Activated naive CD8-positive, alpha-beta T cell treated with anti-CD3 and anti-CD28 coated beads, Interleukin-2, amount 10 ng/mL, durations not matched to agents 7 days and 5 days (primary cell): ENCODE data around the gene ITIH3. TPM values are rescaled to one million over a fixed set of nuclear protein-coding genes. Genes with fewer than 3 reads are reported as not detected.
"Not testable (repeated sequence)": the region's sequence is repeated elsewhere in the genome, so short reads cannot be mapped to it uniquely, and the experiment has no call there.

Source experiments
- ATAC-seq: fragments of 150-1000 bp; cut with Tn5 transposase; one replicate; pipeline ENCODE4 v1.10.0; 2021; ENCODE audit warnings: low read depth, moderate library complexity
- POLR2A ChIA-PET: fragments of 350-600 bp; sonication (Branson Sonifier 250); formaldehyde crosslinking; loops from one replicate; lab custom pipeline; 2021; ENCODE audit warnings: antibody characterized with exemption; lab: Charles Lee
- DNase-seq: peaks from one replicate; pipeline ENCODE4 v3.0.0; 2021
- H3K27ac Mint-ChIP-seq: one replicate; pipeline ENCODE4 v1.8.0; 2022; ENCODE audit warnings: mild to moderate bottlenecking, mixed read lengths
- H3K27me3 Mint-ChIP-seq: one replicate; pipeline ENCODE4 v1.8.0; 2022; ENCODE audit warnings: mild to moderate bottlenecking, moderate library complexity, mixed read lengths
- H3K36me3 Mint-ChIP-seq: one replicate; pipeline ENCODE4 v1.8.0; 2021; ENCODE audit warnings: mild to moderate bottlenecking, mixed read lengths
- H3K4me1 Mint-ChIP-seq: one replicate; pipeline ENCODE4 v1.8.0; 2021; ENCODE audit warnings: mixed read lengths
- H3K4me3 Mint-ChIP-seq: one replicate; pipeline ENCODE4 v1.8.0; 2022; ENCODE audit warnings: mild to moderate bottlenecking, moderate library complexity, mixed read lengths
- H3K9me3 Mint-ChIP-seq: one replicate; pipeline ENCODE4 v1.8.0; 2021; ENCODE audit warnings: mixed read lengths
- total RNA-seq, 2 experiments: library from RNA; stranded (reverse); gene quantifications; one replicate each; pipeline ENCODE4 v1.2.3, GENCODE V29; 2021

The ITIH3 gene
- total RNA-seq, 2 experiments from 2014 or later: not detected

- Mint-ChIP-seq H3K9me3 (no peaks in the 10 kb centered on the region), H3K36me3 (no peaks in the 10 kb centered on the region), H3K27me3 (peaks cover 5% of the 10 kb centered on the region), H3K4me1 (peaks cover 14% of the 10 kb centered on the region), H3K27ac (no peak overlapping the region), H3K4me3 (no peak overlapping the region)
- no peak for ATAC-seq
- DNase-seq: no peak
- POLR2A ChIA-PET: no interaction called here
Observed at GRCh38 chr3:52774901-52775864, 19.4 kb upstream of the ITIH3 start.

DNA sequence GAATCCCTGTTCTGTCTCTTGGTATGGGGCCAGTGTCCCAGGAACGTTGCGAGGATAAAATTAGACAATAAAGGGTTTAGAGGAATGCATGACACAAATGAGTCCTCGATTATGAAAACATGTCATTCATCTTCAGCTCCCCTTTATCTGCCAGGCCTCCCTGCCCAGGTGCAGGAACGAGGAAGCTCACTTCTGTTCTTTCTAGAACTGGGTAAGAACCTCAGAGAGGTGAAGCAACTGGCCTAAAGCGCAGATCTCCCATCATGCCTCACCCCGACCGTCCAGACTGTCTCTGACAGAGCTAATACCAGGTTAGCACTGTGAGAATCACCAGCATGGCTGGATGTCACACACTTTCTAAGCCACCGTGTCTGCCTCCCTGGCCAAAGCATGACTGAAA is 18.7 kb upstream of the ITIH3 start:
- no peak for ATAC-seq
- no peaks in the 10 kb centered on the region for H3K9me3 Mint-ChIP-seq
- no peak overlapping the region for H3K27ac Mint-ChIP-seq
- peaks cover 14% of the 10 kb centered on the region for H3K4me1 Mint-ChIP-seq
- no peak overlapping the region for H3K4me3 Mint-ChIP-seq
- POLR2A ChIA-PET: no interaction called here
- DNase-seq: no peak
- no peaks in the 10 kb centered on the region for H3K36me3 Mint-ChIP-seq
- H3K27me3 Mint-ChIP-seq: peaks cover 5% of the 10 kb centered on the region

- DNase-seq, H3K9me3 Mint-ChIP-seq, H3K4me3 Mint-ChIP-seq, POLR2A ChIA-PET, H3K27ac Mint-ChIP-seq, H3K27me3 Mint-ChIP-seq, ATAC-seq, H3K4me1 Mint-ChIP-seq, H3K36me3 Mint-ChIP-seq: not testable (repeated sequence)
Observed at GRCh38 chr3:52776486-52776885, 18.1 kb upstream of the ITIH3 start.

GRCh38 chr3:52777127-52777958 is 17.3 kb upstream of the ITIH3 start, which contains the start of gene ITIH1:
Gene ITIH1 (plus strand): TSS chr3:52777599. CDS start chr3:52777616, 17 bp downstream.
- POLR2A ChIA-PET: no interaction called here
- Mint-ChIP-seq H3K27ac (no peak within 1 kb of the TSS), H3K9me3 (no peaks in the 10 kb centered on the region), H3K4me3 (no peak within 1 kb of the TSS), H3K36me3 (no peaks in the 10 kb centered on the region), H3K4me1 (peaks cover 6% of the 10 kb centered on the region), H3K27me3 (peaks cover 13% of the 10 kb centered on the region)
- DNase-seq (no peak), ATAC-seq (no peak)

- H3K9me3 Mint-ChIP-seq: no peaks in the 10 kb centered on the region
- peaks cover 6% of the 10 kb centered on the region for H3K4me1 Mint-ChIP-seq
- H3K4me3 Mint-ChIP-seq: no peak overlapping the region
- DNase-seq (peak; percentile 22), ATAC-seq (no peak)
- H3K36me3 Mint-ChIP-seq: no peaks in the 10 kb centered on the region
- no peak overlapping the region for H3K27ac Mint-ChIP-seq
- H3K27me3 Mint-ChIP-seq: peaks cover 13% of the 10 kb centered on the region
- POLR2A ChIA-PET: no interaction called here
Observed at GRCh38 chr3:52777959-52778805, 16.4 kb upstream of the ITIH3 start.

DNA sequence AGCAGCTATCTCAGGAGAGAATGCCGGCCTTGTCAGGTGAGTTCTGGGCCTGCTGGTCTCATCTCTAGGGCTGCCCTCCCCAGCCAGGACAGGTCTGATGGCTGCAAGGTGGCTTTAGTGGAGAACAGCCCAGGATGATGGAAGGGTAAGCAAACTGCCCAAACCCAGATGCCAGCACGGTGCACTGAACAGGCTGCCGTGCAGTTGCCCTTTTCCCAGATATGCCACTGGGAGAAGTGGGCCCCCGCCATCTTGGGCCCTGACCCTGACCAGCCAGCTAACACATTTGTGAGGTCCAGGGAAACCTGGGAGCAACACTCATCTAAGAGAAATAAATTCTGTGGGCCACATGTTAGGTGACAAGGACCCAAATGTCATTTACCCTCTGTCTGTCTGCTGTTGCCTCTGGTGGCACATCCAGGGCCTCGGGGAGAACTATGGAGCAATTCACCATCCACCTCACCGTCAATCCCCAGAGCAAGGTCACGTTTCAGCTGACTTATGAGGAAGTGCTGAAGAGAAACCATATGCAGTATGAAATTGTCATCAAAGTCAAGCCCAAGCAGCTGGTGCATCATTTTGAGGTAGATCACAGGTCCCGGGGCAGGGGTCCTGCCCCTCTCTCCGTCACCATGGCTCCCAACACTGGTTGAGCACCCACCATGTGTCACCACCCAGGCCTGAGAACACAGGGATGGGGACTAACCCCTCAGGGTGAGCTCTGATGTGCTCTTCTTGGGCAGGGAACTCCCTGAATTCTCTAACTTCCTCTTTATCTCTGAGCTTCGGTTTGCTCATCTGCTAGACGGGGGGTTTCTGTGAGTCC is 15.4 kb upstream of the ITIH3 start:
- DNase-seq (peak; percentile 11), ATAC-seq (no peak)
- Mint-ChIP-seq H3K9me3 (no peaks in the 10 kb centered on the region), H3K36me3 (no peaks in the 10 kb centered on the region), H3K27ac (no peak overlapping the region), H3K4me1 (peaks cover 6% of the 10 kb centered on the region), H3K4me3 (no peak overlapping the region), H3K27me3 (peaks cover 13% of the 10 kb centered on the region)
- POLR2A ChIA-PET: interaction anchor here (1.0 kb wide), 1 partner anchor 8 kb away, joined by 4 read pairs; the partner anchor contains the start of gene NEK4

DNA sequence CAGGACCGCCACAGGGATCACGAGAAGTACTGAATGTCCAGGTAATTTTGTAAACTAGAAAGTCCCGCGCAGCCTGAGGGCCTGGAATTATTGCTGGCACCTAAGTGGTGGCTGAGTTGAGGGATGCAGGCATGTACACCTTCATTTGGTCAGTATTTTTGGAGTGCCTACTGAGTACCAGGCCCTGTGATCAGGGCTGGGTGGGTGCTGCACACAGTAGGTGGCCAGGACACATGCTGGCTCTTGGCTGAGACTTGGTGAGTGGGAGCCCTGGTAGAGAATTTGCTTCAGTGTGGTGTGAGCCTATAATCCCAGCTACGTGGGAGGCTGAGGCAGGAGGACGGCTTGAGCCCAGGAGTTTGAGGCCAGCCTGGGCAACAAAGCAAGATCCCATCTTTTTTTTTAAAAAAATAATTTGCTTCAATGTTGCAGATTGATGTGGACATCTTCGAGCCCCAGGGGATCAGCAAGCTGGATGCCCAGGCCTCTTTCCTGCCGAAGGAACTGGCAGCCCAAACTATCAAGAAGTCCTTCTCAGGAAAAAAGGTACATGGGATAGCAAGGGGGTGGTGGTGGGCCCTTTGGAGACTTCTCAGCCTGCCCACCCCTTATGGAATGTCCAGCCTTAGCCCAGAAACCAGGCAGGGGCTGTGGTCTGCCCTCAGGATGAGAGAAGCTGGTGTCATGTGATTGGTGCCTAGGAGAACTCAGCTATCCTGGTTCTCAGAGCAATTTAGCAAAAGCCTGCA is 14.6 kb upstream of the ITIH3 start:
- POLR2A ChIA-PET: interaction anchor here (1.0 kb wide), 1 partner anchor 9 kb away, joined by 4 read pairs; the partner anchor contains the start of gene NEK4

DNA sequence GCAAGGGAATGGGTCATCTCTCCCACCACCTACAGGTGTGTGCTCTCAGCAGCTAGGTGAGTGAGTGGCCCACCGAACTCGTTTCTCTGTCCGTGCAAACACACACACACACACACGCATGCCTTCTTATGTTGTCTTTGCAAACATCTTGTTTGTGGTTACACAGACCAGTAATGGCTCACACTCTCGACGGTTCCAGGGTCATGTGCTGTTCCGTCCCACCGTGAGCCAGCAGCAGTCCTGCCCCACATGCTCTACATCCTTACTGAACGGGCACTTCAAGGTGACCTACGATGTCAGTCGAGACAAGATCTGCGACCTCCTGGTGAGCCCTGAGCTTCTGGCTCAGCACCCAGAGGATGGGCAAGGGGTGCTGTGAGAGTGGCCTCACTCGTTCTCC is 12.9 kb upstream of the ITIH3 start:
- no peak for ATAC-seq
- H3K9me3 Mint-ChIP-seq: no peaks in the 10 kb centered on the region
- H3K4me3 Mint-ChIP-seq: no peak overlapping the region
- H3K27me3 Mint-ChIP-seq: peaks cover 13% of the 10 kb centered on the region
- DNase-seq: peak; percentile 18
- H3K27ac Mint-ChIP-seq: no peak overlapping the region
- peaks cover 3% of the 10 kb centered on the region for H3K4me1 Mint-ChIP-seq
- H3K36me3 Mint-ChIP-seq: no peaks in the 10 kb centered on the region
- POLR2A ChIA-PET: no interaction called here

More for the DNA sequence above, 14.6 kb upstream of the ITIH3 start:
- Mint-ChIP-seq H3K9me3 (no peaks in the 10 kb centered on the region), H3K4me3 (no peak overlapping the region), H3K4me1 (peaks cover 3% of the 10 kb centered on the region), H3K27ac (no peak overlapping the region), H3K27me3 (peaks cover 11% of the 10 kb centered on the region), H3K36me3 (no peaks in the 10 kb centered on the region)
- ATAC-seq (no peak), DNase-seq (peak; percentile 17)

GRCh38 chr3:52782412-52783210 is 12.0 kb upstream of the ITIH3 start:
- DNase-seq (no peak), ATAC-seq (no peak)
- Mint-ChIP-seq H3K9me3 (no peaks in the 10 kb centered on the region), H3K27me3 (peaks cover 13% of the 10 kb centered on the region), H3K4me3 (no peak overlapping the region), H3K36me3 (no peaks in the 10 kb centered on the region), H3K4me1 (peaks cover 3% of the 10 kb centered on the region), H3K27ac (no peak overlapping the region)
- POLR2A ChIA-PET: interaction anchor here (0.6 kb wide), 1 partner anchor 91 kb away, joined by 5 read pairs; no protein-coding TSS in a partner anchor

DNA sequence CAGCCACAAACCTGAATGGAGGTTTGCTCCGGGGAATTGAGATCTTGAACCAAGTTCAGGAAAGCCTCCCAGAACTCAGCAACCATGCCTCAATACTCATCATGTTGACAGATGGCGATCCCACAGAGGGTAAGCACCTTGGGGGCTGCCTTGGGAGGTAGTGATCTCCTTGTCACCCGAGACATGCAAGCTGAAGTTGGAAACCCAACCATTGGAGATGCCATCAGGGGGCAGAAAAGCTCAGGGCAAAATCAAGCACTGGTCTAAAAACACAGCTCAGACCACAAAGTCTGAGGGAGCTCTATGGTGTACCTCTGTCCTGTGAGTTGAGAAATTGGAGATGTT is 11.4 kb upstream of the ITIH3 start:
- Mint-ChIP-seq H3K27me3 (peaks cover 13% of the 10 kb centered on the region), H3K36me3 (no peaks in the 10 kb centered on the region), H3K4me3 (no peak overlapping the region), H3K4me1 (peaks cover 1% of the 10 kb centered on the region), H3K27ac (no peak overlapping the region), H3K9me3 (no peaks in the 10 kb centered on the region)
- DNase-seq (peak; percentile 21), ATAC-seq (no peak)
- POLR2A ChIA-PET: no interaction called here

DNA sequence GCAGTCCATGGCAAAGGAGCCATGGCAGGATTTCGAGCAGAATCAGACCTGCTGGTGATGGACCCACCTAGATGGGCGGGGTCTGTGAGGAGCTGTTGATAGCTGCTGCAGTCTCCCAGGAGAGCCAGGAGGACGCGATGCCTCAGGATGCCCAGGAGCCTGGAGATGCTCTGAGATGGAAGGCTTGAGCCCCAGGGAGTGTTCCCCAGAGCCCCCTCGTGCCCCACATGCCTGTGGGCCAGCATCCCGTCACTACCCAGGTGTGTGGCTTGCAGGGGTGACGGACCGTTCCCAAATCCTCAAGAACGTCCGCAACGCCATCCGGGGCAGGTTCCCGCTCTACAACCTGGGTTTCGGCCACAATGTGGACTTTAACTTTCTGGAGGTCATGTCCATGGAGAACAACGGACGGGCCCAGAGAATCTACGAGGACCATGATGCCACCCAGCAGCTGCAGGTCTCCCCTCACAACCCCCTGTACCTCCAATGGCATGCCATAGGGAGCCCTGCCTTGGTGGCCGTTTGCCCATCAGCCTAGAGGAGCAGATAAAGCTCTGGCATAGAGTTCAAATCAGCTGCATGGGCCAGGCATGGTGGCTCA is 10.5 kb upstream of the ITIH3 start:
- POLR2A ChIA-PET: no interaction called here
- Mint-ChIP-seq H3K27me3 (peaks cover 12% of the 10 kb centered on the region), H3K9me3 (no peaks in the 10 kb centered on the region), H3K4me3 (no peak overlapping the region), H3K27ac (no peak overlapping the region), H3K4me1 (no peaks in the 10 kb centered on the region), H3K36me3 (no peaks in the 10 kb centered on the region)
- DNase-seq (peak; percentile 18), ATAC-seq (no peak)
